NCI-H146 treated with DMSO at 0.1 percent for 48 hours (cell line): ENCODE data around the gene TMSB4X.
"Not testable (repeated sequence)": the region's sequence is repeated elsewhere in the genome, so short reads cannot be mapped to it uniquely, and the experiment has no call there.

Experiments used
- DNase-seq: peaks from one replicate; lab custom pipeline; 2025; ENCODE audit not compliant: unreplicated experiment; lab: John Stamatoyannopoulos, UW

Gene TMSB4X

GRCh38 chrX:12975991-12976558 is 1.2 kb downstream of the TMSB4X start:
- DNase-seq, result peak; percentile 47

DNA sequence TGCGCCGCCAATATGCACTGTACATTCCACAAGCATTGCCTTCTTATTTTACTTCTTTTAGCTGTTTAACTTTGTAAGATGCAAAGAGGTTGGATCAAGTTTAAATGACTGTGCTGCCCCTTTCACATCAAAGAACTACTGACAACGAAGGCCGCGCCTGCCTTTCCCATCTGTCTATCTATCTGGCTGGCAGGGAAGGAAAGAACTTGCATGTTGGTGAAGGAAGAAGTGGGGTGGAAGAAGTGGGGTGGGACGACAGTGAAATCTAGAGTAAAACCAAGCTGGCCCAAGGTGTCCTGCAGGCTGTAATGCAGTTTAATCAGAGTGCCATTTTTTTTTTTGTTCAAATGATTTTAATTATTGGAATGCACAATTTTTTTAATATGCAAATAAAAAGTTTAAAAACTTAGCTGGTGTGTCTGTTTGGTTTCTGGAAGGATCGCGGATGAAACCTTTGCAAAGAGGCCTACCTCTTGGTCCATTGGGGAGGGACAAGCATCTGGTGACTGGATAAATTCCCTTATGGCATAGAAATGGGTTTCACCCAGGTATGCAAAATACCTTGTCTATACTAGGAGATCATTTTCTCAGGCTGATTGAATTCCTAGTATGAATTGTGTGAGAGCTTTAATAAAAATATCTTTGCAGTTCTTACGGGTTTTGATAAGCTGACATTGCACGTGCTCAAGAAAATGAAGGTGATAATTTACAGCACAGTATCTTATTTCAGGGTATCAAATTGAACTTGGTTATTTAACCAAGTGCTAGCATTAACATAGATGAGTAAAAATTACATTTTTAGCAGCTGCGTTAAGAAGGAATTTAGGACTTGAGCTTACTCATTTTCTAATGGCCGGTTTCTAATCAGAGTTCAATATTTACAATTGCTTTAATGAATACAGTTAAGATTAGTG is 2.2 kb downstream of the TMSB4X start:
- not testable (repeated sequence) for DNase-seq

GRCh38 chrX:12977761-12978204 is 2.9 kb downstream of the TMSB4X start:
- DNase-seq, result peak; percentile 46

DNA sequence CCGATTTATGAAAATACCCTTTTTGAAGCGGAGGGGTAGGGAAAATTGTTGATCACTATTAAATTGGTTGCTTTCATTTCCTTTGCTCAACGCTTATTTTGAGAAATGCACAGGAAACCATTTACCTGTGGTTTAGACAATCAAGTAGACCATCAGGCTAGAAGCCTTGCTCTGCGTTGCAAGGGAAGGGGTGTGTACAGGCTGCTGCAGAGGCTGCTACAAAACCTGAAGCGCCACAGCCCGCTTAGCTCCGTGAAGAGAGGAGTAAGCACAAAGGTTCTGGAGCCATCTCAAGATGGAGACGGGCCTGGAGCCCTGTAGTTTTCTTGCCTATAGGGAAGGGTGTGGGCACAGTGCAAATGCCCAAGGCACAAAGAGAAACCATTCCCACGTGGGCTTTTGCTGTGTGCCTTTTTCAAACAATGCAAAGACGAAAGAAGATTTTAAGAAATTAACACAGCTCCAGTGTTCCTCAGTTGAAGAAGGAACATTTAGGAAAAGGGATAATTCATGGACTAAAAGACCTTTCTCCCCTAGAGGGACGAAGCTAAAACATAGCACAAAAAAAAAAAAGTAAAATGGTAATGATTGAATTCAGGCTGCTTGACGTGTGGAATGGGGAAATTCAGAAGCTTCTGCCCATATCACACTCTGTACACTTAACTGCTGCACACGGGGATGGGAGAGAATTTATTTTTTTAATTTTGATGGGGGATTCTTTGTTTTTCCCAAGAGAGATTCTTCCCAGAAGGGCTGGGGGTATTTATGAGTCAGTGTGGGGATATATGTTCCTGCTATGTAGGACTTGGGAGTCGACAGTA is 3.5 kb downstream of the TMSB4X start:
- peak; percentile 78 for DNase-seq

GRCh38 chrX:12979026-12979607 is 4.2 kb downstream of the TMSB4X start:
- DNase-seq, result no peak

- no peak for DNase-seq
Measured at GRCh38 chrX:12979616-12980015, 4.7 kb downstream of the TMSB4X start.

DNA sequence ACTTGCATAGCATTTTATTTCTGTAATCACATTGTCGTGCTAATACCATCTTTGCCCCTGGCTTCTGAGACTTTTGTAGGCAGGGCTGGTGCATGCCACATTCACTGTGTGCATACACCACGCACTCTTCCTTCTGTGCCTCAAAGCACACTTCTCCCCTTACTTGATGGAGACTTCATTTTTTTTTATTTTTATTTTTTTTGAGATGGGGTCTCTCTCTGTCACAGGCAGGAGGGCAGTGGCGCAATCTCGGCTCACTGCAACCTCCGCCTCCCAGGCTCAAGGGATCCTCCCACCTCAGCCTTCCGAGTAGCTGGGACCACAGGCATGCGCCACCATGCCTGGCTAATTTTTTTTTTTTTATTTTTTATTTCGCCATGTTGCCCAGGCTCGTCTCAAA is 5.1 kb downstream of the TMSB4X start:
- not testable (repeated sequence) for DNase-seq

- no peak for DNase-seq
Measured at GRCh38 chrX:12981880-12982279, 7.0 kb downstream of the TMSB4X start.

DNA sequence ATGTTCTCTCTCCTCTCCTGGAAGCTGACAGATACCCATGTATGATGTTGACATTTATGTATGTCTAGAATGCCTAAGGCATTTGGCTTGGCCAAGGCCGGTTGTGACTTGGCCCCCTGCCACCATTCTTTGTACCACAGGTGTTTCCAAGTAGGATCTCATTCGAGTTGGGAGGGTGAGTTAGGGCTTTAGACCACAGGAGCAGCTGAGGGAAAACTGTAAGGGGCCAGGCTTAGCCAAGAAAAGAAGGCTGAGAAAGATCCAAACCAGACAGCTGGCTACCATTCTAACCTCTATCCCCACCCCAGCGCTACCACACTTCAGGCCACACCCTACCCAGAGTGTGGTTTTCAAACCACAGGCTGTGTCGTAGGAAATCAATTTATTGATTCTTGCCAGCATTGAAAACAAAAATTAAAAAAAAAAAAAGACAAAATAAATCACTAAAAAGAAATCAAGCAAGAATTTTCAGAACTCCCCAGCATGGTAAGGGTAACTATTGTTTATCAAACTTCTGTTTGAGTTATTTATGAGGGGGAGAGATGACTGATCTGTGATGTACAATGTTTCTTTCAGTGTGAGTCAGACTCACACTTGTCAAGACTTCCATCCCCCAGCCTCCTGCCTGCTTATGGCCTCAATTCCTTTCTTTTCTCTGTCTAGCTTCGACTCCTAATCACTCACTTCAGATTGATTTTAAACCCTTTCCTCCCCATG is 9.9 kb downstream of the TMSB4X start:
- DNase-seq, result peak; percentile 69

GRCh38 chrX:12985331-12985730 is 10.4 kb downstream of the TMSB4X start:
- DNase-seq, result no peak

DNA sequence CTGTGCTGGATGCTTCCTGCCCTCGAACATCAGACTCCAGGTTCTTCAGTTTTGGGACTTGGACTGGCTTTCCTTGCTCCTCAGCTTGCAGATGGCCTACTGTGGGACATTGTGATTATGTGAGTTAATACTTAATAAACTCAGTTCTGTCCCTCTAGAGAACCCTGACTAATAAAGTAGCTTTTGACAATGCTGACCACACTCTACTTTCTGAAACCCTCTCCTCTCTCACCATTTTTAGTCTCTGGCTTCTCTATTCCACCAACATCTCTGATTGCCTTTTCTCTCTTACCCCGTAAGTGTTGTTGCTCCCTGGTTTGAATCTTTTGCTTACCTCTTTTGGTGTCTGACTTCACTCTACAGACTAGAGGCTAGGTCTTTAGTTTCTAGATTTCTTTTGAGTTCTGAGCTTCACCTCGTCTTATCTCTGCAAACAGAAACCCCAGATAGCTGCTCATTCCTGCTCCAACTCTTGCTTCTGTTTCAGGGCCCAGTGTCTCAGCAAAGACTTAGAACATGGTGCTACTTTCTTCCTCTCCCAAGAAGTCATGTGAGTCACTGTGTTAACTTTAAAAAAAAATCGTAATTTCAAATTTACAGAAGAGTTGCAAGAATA is 11.4 kb downstream of the TMSB4X start:
- no peak for DNase-seq

GRCh38 chrX:12986886-12987285 is 12.0 kb downstream of the TMSB4X start:
- DNase-seq, result no peak

DNA sequence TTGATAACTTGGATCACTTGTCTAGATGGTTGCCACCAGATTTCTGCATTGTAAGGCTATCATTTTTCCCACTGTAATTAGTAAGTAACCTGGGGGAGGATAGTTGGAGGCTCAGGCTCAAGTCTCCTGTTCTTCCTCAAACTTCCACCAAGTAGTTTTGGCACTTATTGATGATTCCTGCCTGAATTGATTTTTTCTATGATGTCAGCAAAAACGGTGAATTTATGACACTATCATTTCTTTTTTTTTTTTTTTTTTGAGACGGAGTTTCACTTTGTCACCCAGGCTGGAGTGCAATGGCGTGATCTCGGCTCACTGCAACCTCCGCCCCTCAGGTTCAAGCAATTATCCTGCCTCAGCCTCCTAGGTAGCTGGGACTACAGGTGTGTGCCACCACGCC is 12.4 kb downstream of the TMSB4X start:
- DNase-seq, result no peak

- peak; percentile 16 for DNase-seq
Measured at GRCh38 chrX:12987900-12988594, 13.1 kb downstream of the TMSB4X start.

DNA sequence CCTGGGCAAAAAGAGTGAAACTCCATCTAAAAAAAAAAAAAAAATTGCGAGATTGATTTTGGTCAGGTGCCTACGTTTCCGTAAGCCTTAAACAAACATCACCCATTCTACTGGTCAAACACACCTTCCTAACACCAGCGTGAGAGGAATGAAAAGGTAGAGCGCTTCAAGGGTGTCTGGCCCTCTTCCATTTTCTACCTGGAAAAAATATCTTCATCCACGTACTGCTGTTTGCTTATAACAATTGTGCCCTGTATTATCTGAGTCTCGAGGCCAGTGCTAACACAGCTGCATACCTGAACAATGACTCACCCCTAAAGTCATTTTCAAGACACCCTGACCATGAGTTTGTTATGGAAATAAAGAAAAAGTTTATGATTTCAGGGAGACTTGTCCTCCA is 13.9 kb downstream of the TMSB4X start:
- DNase-seq, result peak; percentile 91

DNA sequence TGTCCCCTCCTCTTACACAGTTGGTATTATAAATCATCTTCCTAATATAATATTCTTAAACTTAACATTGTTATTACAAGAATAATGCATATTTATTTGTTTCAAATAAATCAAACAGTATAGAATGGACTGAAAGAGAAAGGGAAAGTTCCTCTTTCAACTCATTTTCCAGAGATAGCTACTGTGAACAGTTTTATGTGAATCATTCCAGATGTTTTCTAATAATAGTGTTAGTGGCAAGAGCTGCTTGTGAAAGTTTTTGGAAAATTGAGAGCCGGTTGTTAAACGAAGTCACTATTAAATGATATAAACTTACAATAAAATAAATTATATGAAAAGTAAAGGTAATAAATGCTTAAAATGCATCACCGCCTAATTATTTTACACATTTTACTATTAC is 14.6 kb downstream of the TMSB4X start:
- DNase-seq, result no peak

DNA sequence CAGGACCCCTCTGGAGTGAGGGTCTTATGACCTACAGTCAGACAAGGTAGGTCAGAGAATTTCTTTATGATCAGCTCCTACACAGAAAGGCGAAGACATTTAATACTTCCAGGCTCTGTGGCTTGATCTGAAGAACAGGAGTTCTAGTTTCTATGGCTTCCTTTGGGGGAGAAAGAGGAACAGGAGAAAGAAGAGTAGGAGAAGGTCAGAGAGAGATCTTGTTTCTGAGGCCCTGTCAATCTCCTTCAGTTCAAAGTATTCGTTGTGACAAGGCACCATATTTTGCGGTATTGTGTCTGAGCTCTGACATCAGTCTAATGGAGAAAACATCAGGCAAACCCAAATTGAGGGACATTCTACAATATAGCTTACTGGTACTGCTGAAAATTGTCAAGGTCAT is 16.7 kb downstream of the TMSB4X start:
- DNase-seq, result no peak

DNA sequence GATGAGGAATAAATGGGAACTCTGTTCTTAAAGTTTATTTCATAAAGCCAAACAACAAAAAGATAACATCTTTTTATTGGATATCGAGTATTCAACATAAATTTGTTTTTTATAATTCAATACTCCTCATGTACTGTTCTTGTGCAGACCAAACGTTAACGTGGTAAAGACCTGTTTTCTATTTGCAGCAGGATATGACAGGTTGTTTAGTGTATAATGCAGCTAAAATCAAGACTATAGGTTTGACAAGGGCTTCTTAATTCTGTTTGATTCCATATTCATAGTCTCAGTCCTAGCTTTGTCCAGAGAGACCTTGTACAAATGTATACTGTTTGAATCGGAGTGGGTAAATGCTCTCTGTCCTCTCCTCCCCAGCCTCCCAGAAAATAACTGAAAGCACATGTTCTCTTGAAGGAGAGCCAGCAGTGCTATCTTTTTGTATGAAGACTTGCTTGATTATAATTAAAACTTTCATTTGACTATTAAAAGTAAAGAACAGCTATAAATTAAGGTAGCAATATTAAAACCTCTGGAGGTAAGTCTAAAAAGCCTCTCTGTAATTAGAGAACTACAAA is 17.7 kb downstream of the TMSB4X start:
- no peak for DNase-seq

GRCh38 chrX:12993826-12994225 is 18.9 kb downstream of the TMSB4X start:
- no peak for DNase-seq
